GM12875 (cell line): ENCODE data around the gene CCDC30.
"Not testable (repeated sequence)": the region's sequence is repeated elsewhere in the genome, so short reads cannot be mapped to it uniquely, and the experiment has no call there.

Experiments used
- H3K4me3 ChIP-seq: one replicate; pipeline ENCODE4 v1.5.1; 2011; ENCODE audit warnings: low read depth, low read length, control low read depth
- CTCF ChIP-seq: IDR thresholded peaks from 2 replicates; pipeline ENCODE4 v1.5.1; 2011; ENCODE audit warnings: low read depth, mild to moderate bottlenecking, control low read depth, inconsistent platforms, low read length, moderate library complexity, borderline replicate concordance; ENCODE audit not compliant: insufficient read depth

Gene CCDC30

GRCh38 chr1:42466030-42466429, 2.9 kb downstream of the CCDC30 start:
- H3K4me3 ChIP-seq, result no peak overlapping the region
- TF ChIP-seq CTCF, result no peak

GRCh38 chr1:42469727-42470126, 6.6 kb downstream of the CCDC30 start:
- no peak overlapping the region for H3K4me3 ChIP-seq
- no peak for TF ChIP-seq CTCF

GRCh38 chr1:42476605-42477004, 13.5 kb downstream of the CCDC30 start:
- H3K4me3 ChIP-seq, result no peak overlapping the region
- no peak for TF ChIP-seq CTCF

- not testable (repeated sequence) for H3K4me3 ChIP-seq
Measured at GRCh38 chr1:42477354-42477753, 14.3 kb downstream of the CCDC30 start.

- no peak for TF ChIP-seq CTCF
- H3K4me3 ChIP-seq, result no peak overlapping the region
Measured at GRCh38 chr1:42477775-42478174, 14.7 kb downstream of the CCDC30 start.

- H3K4me3 ChIP-seq, result no peak overlapping the region
- TF ChIP-seq CTCF, result peak; percentile 28; the same call in 1 of the 2 replicates
Measured at GRCh38 chr1:42479621-42480020, 16.5 kb downstream of the CCDC30 start.

GRCh38 chr1:42480921-42481320, 17.8 kb downstream of the CCDC30 start:
- H3K4me3 ChIP-seq, result no peak overlapping the region
- no peak for TF ChIP-seq CTCF

- no peak overlapping the region for H3K4me3 ChIP-seq
- no peak for TF ChIP-seq CTCF
Measured at GRCh38 chr1:42482635-42483153, 19.6 kb downstream of the CCDC30 start.
